GM18520 (cell line): ENCODE data around the gene PLAGL1.
"Not testable (repeated sequence)": the region's sequence is repeated elsewhere in the genome, so short reads cannot be mapped to it uniquely, and the experiment has no call there.

Experiments used
- ATAC-seq: cut with Tn5 transposase; IDR thresholded peaks from one replicate; pipeline ENCODE4 v1.9.1; 2021; ENCODE audit not compliant: unreplicated experiment

Gene PLAGL1

DNA sequence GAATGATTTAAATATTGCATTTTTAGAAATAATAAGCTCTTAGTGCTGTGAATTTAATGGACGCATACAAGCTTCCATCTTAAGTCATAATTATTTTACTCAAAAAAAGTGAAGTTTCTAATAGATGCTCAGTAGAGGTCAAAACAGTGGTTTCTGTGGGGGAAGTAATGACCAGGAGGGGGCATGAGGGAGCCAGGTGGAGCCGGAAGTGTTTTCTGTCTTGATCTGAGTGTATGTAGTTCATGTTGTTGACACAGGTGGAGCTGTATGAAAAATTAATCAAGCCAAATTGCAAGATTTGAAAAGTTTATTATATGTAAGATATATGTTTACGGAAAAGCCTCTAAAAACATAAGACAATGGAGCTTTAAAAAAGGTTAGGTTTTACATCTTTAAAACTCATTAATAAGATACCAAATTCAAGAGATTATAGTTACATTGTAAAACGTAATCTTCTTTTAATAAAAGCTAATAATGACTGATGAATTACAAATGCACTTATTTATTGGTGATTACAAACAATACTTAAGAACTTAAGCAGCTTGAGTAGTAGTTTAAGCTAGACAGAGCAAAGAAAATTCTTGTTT lies 68.0 kb downstream of the PLAGL1 start:
- ATAC-seq, result peak; percentile 92

DNA sequence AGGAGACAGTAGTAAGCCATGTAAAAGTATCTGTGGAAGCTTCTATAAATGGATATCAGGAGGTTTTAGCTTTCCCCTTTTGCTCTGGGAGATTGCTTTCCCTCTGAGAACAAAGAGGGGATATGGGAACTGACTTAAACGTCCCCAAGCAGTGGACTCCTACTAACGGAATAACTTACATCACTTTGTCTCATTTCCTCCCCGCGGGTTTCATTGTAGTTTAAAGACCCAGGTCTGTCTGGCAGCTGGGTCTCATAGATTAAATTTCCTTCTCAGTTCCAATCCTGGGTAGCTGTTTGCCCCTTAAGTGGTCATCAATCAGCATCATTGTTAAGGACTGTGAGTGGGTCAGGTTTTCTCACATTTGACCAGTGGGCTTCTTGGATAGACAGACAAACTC lies 68.7 kb downstream of the PLAGL1 start:
- ATAC-seq, result no peak

DNA sequence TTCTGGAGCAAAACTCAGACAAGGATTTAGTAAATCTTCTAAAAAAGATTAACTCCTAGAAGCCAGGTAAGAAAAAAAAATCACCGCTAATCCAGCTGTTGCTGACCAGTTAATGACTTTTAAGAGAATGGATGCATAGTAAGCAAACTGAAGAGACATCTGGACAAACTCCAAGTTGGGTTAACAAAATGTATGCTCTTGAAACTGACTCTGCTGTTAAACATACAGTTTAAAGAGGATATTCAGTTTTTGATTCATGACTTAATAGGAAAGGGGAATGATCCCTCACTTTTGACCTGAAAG lies 70.4 kb downstream of the PLAGL1 start:
- no peak for ATAC-seq

DNA sequence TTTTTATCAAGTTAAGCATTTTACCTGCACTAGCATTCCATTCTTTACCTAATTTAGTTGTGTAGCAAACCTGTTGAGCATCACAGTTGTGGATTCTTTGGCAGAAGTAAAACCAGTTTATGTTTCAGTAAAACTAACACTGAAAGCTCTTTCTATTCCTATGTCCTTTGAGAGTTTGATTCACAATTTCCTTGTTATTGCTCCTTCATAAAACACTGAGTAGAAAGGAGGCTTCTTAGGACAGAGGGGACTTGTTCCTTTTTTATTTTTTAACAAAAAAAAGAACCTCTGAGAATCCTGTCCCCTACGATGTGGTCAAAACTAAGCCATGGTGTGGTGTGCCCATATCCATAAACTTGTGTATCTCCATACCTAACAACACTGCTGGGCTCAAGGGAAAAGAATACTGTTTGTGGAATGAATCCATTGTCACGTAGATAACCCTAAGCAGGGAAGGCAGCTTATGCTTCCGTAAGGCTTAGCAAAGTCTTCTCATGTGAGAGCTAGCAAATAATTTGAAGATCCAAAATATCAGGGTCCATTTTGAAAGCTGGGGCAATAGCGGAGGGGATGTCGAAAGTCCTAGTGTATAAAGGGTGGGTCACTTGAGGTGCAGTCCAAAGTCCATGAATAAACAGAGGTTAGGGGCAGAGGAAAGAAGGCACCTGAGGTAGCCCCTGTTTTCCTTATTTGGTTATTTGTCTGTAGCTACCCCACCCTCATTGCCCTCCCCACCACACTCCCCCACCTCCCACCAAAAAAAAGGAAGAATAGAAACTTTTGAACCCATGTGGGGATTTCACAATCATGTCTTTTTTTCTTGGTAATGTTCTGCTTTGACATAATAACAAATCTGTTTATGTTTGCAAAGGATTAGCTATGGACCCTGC lies 71.0 kb downstream of the PLAGL1 start:
- ATAC-seq, result no peak

DNA sequence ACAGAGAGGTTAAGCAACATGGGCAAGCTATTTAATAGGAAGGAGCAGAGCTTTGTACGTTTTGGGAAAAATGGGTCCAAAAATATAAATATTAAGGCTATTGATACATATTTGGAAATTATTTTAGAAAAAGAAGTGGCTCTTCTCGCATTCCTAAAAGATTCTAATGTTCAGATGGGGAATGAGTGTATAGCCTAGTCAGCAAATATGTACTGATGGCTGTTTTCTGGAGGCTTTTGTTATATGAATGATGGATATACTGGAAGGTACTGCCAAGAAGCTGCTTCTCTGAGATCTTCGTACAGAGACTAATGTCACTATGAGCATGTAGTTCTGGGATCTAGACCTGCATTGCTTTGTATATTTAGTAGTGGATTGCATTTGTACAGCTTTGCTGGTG lies 71.7 kb downstream of the PLAGL1 start:
- no peak for ATAC-seq

DNA sequence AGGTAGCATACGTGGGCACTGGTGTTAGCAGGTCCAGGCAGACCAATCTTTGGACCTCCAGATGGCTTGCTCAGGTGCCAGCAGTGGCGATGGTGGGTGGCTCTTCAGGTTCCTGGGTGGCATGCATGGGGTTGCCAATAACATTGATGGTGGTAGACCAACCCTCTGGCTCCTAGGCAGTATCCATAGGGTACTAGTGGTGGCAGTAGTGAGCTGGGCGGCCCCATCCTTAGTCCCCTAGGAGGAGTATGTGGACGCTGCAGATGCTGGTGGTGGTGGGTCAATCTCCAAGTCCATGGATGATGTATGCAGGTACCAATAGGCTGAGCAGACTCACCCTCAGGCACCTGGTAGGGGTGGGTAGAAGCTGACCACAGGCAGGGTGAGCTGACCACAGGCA lies 73.2 kb downstream of the PLAGL1 start:
- no peak for ATAC-seq

DNA sequence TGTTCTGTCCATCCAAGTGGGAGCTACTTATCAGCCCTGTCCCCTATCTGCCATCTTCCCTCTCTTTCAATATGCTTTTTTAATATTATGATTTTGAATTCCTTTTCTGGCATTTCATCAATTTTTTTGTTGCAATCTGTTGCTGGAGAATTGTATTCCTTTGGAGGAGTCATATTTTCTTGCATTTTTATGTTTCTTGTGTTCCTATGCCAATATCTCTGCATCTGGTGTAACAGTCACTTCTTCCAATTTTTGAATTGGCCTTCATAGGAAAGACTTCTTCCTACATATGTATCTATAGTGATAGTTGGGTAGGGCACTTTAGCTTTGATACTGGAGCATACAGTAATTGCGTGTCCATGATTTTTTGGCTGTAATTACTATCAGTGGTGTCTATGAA lies 73.7 kb downstream of the PLAGL1 start:
- no peak for ATAC-seq

DNA sequence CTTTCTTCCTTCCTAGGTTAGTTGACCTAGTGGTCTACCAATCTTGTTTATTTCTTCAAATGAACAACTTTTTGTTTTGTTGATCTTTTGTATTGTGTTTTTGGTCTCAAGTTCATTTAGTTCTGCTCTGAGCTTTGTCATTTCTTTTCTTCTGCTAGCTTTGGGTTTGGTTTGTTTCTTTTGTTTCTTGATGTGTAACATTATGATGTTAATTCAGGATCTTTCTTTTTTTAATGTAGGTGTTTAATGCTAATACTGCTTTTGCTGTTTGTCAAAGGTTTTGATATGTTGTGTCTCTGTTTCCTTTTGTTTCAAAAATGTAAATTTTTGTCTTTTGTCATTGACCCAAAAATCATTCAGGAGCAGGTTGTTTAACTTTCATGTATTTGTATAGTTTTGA lies 78.1 kb downstream of the PLAGL1 start:
- ATAC-seq, result no peak

DNA sequence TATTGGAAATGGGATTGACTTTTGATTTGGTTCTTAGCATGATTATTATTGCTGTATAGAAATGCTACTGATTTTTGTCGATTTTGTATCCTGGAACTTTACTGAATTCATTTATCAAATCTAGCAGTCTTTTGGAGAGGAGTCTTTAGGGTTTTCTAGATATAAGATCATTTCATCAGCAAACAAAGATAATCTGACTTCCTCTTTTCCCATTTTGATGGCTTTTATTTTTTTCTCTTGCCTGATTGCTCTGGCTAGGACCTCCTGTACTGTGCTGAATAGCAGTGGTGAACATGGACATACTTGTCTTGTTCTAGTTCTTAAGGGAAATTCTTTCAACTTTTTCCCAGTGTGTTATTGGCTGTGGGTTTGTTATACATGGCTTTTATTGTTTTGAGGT lies 79.2 kb downstream of the PLAGL1 start:
- ATAC-seq, result no peak

DNA sequence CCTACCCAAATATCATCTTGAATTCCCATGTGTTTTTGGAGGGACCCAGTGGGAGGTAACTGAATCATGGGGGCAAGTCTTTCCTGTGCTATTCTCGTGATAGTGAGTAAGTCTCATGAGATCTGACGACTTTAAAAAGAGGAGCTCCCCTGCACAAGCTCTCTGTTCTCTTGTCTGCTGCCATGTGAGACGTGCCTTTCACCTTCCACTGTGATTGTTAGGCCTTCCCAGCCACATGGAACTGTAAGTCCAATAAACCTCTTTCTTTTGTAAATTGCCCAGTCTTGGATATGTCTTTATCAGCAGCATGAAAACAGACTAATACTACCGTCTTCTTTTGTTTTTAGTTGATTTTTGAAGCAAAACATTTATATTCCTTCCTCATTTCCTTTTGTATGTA lies 91.0 kb downstream of the PLAGL1 start:
- ATAC-seq, result not testable (repeated sequence)

DNA sequence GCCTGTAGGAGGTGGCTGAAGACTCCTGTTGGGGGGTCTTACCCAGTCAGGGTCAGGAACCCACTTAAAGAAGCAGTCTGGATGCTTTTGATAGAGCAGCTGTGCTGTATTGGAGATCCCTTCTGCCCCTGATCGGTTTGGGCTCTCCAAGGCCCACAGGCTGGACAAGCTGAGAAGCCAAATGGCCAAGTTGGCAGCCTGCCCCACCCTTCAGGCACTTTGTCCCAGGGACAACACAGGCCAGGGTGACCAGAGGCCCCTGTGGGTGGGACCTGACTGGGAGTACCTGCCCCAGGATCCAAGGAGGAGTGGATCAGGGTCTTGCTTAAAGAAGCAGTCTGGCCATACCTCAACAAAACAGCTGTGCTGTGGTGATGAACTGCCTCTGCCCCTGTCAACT lies 95.4 kb downstream of the PLAGL1 start:
- ATAC-seq, result no peak

DNA sequence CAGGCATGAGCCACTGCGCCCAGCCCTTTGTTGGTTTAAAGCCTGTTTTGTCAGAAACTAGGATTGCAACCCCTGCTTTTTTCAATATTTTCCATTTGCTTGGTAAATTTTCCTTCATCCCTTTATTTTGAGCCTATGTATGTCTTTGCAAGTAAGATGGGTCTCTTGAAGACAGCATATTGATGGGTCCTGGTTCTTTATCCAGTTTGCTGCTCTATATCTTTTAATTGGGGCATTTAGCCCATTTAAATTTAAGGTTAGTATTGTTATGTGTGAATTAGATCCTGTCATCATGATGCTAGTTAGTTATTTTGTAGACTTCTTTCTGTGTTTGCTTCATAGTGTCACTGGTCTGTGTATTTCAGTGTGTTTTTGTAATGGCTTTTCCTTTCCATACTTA lies 97.0 kb downstream of the PLAGL1 start:
- no peak for ATAC-seq

DNA sequence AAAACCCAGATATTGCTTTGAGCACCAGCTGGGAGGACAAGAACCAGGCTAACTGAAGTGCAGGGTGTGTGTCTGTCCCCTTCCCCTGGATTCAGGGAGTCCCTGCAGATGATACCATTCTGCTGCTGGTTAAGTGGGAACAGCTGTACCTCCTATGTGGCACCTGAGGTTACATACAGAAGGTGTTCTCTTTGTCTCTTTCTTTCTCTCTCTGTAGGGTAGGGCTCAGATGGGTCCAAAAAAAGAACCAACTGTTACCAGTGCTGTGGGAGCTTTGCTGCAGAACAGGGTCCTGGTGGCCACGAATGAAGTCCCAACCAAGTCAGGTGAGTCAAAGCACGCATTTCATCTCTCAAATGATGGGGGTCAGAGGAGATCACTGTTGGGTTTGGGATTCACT lies 105.2 kb downstream of the PLAGL1 start:
- no peak for ATAC-seq

DNA sequence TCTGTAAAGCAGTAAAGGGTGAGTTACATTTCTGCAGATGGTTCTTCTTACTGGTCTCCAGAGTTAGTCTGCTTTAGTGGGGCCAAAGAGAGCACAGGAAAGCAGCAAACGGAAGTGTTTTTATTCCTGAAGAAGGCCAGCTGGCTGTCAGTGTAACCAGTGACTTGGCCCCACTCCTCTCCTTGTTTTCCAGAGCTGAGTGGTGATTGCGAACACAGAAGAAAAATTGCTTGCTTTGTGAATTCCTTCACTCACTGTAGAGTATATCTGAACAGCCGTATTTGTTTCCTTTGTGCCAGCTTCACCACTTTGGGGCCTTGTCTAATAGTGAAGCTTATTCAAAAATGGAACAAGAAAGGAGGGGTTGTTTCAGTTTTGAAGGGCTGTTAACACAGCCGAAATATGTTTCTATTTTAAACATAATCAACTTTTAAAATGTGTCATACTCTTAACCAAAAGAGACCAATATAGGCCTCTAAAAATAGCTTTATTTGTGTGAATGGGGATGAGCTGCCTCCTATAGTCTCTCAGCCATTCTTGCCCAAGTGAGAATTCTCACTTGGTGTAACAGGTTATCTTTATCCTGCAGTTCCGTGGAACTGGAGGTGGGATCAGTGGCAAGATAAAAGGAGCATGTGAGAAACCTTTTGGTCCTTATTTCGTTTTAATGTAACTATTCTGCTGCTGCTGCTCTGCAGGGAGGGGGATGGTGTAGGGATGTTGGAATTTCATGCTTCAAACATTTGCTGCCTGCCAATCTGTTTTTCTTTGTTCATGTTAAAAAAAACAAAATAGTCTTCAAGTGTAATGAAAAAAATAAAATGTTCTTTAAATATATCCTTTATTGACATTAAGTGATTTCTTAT lies 105.9 kb downstream of the PLAGL1 start:
- ATAC-seq, result peak; percentile 98

DNA sequence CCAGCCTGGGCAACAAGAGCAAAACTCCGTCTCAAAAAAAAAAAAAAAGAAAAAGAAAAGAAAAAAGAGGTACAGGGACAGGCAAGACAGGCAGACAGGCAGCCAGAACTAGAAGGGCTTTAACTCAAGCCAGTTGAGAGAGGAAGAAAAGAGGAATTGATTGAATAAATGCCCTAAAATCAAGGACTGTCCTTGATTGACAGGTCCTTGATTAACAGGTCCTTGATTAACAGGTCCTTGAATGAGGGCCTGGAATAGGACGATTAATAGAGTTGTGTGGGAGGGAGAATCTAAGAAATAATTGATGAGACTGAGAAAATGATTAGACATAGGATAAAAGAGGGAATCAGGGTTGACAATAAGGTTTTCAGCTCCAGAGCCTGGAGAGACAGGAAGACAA lies 107.7 kb downstream of the PLAGL1 start:
- ATAC-seq, result no peak

DNA sequence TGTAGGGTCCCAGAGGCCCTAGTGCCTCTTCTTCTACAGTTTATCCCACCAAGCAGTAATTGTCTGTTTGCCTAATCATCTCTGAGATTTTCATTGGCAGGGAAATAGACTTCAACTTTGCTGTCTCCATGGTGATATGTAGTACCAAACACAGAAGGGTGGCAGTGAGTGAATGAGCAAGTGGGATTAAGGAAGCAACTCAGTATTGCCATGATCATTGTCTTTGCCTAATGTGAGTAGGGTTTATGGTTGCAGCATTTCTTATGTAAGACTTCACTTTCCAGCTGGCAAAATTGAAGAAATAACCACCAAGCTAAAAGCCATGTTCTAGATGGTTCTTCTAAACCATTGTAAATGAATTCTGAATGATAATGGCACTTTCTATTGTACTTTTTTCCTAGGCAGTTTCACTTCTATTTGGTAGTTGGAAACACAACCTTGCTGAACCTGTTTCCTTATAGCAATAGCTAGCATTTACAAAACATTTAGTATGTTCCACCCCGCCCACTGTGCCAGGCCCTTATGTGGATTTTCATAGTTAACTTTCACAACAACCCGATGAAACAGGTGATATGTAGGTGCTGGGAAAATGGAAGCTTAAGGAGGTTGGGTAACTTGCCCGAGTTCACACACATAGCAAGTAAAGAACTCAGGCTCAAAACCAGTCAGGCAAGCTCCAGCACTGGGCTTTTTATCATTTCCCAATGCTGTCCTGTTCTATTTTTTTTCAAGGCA lies 111.8 kb downstream of the PLAGL1 start:
- ATAC-seq, result no peak

DNA sequence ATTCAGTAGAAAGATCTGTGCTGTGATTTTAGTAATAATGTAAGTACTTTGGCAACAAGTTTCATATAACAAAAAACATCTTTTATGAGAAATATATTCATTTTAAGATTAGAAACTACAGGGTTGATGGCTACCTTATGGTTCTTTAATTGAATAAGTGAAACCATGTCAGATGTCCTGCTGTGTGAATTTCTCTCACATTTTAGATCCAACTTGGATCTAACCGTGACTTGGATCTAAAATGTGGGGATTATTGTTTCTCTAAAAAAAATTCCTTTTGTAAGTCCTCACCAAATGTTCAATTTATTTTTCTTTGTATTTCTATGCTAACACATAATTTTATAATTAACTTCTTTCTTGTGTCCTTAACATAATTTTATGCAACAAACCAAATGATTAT lies 113.4 kb downstream of the PLAGL1 start:
- no peak for ATAC-seq
